ENCODE data around the gene BMPR2. TPM values are rescaled to one million over a fixed set of nuclear protein-coding genes. Genes with fewer than 3 reads are reported as not detected.

Gene BMPR2
- total RNA-seq, 1 experiment from 2014 or later: 28.1 TPM

DNA sequence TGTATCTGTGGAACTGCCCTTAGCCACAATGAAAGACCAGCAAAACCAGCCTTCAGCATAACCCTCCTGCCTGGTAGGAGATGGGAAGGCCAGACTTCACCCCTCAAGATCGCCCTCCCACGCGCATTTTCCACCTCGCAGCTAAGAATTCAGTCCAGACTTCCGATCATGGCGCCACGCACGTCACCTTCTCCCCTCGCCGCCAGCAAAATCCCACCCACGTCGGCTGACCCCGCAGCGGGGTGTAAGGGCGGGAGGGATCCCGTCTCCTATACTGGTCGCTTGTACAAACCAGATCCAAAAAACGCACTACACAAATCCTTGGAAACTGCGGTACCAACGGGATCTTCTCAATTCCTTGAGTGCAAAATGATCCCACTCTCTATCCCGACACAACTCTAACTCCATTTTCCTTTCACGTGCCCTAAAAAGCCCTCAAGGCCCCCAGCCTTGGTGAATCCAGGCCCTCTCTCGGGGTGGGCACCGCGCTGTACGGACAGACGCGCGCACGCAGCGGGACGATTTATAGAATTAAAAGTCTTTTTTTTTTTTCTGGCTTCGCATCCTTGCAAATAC lies 1.0 kb upstream of the BMPR2 start:
- Histone ChIP-seq H3K9me3 (no peaks in the 10 kb centered on the region), H3K36me3 (ENCODE audit: control insufficient read depth, insufficient read depth, low read length) (no peaks in the 10 kb centered on the region), H3K4me3 (ENCODE audit: low read depth, low read length) (peak overlapping the region; percentile 96), H3K4me1 (peaks cover 7% of the 10 kb centered on the region; the same call in 1 of the 2 replicates), H3K27me3 (replicated peaks; ENCODE audit: control insufficient read depth, insufficient read depth, low read length) (no peaks in the 10 kb centered on the region)
- Mint-ChIP-seq H3K4me1 (ENCODE audit: low read depth, unreplicated experiment) (peaks cover 11% of the 10 kb centered on the region), H3K27me3 (ENCODE audit: insufficient read depth, unreplicated experiment) (no peaks in the 10 kb centered on the region), H3K4me3 (ENCODE audit: unreplicated experiment) (peak overlapping the region; percentile 84), H3K36me3 (ENCODE audit: insufficient read depth, unreplicated experiment) (peaks cover 16% of the 10 kb centered on the region), H3K27ac (ENCODE audit: unreplicated experiment) (peak overlapping the region; percentile 89), H3K9me3 (ENCODE audit: unreplicated experiment) (no peaks in the 10 kb centered on the region)
- BruUV-seq (replicated peaks): no TSS peak
- TF ChIP-seq, protein P1, sequence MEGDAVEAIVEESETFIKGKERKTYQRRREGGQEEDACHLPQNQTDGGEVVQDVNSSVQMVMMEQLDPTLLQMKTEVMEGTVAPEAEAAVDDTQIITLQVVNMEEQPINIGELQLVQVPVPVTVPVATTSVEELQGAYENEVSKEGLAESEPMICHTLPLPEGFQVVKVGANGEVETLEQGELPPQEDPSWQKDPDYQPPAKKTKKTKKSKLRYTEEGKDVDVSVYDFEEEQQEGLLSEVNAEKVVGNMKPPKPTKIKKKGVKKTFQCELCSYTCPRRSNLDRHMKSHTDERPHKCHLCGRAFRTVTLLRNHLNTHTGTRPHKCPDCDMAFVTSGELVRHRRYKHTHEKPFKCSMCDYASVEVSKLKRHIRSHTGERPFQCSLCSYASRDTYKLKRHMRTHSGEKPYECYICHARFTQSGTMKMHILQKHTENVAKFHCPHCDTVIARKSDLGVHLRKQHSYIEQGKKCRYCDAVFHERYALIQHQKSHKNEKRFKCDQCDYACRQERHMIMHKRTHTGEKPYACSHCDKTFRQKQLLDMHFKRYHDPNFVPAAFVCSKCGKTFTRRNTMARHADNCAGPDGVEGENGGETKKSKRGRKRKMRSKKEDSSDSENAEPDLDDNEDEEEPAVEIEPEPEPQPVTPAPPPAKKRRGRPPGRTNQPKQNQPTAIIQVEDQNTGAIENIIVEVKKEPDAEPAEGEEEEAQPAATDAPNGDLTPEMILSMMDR (IDR thresholded peaks at IDR 0.05; ENCODE audit: insufficient read depth in 1 of 2, low read depth in 1 of 2, low read length in 1 of 2, severe bottlenecking in 1 of 2, unreplicated experiment in 1 of 2): no peak
- peak; percentile 56 to 61 for DNase-seq
- POLR2A ChIA-PET: interaction anchor here (0.6 kb wide), 1 partner anchor 14 kb away, joined by 3 read pairs; no protein-coding TSS in a partner anchor
- intact Hi-C loops (cut with micrococcal nuclease; ENCODE audit: unreplicated experiment): loop anchor here (1.0 to 5.0 kb wide), 4 partner anchors 13 to 117 kb away; partner anchors contain the start of gene NOP58
- CTCF ChIA-PET: no interaction called here

DNA sequence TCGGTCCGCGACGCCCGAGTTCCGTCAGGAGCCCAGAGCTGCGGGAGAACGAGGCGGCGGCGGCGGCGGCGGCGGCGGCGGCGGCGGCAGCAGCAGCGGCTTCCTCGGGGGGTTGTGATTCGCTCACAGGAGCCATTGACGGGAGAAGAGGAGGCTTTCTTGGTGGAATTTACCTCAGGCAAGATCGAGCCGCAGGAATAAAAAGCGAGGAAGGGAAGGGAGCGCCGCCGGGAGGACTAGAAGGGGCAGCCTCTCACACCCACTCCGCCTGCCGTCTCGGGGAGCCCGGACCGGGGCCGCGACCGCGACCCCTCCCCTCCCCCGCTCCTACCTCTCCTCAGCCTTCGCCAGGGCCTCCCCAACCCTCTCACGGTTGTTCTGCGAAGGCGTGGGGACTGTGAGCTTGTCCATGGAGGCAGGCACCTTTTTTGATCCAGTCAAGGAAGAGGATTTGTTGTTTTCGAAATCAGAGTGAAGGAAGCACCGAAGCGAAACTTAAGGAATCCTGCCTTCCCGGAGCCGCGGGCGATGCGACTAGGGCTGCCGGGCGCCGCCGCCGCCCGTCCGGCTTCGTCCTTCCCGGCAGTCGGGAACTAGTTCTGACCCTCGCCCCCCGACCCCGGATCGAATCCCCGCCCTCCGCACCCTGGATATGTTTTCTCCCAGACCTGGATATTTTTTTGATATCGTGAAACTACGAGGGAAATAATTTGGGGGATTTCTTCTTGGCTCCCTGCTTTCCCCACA lies 506 bp downstream of the BMPR2 start:
- Histone ChIP-seq H3K4me1 (peaks cover 14% of the 10 kb centered on the region; the same call in 1 of the 2 replicates), H3K4me3 (ENCODE audit: low read depth, low read length) (peak overlapping the region; percentile 96), H3K9me3 (no peaks in the 10 kb centered on the region), H3K27me3 (replicated peaks; ENCODE audit: control insufficient read depth, insufficient read depth, low read length) (no peaks in the 10 kb centered on the region), H3K36me3 (ENCODE audit: control insufficient read depth, insufficient read depth, low read length) (no peaks in the 10 kb centered on the region)
- Mint-ChIP-seq H3K4me1 (ENCODE audit: low read depth, unreplicated experiment) (peaks cover 16% of the 10 kb centered on the region), H3K27me3 (ENCODE audit: insufficient read depth, unreplicated experiment) (no peaks in the 10 kb centered on the region), H3K4me3 (ENCODE audit: unreplicated experiment) (peak overlapping the region; percentile 84), H3K9me3 (ENCODE audit: unreplicated experiment) (no peaks in the 10 kb centered on the region), H3K36me3 (ENCODE audit: insufficient read depth, unreplicated experiment) (peaks cover 23% of the 10 kb centered on the region), H3K27ac (ENCODE audit: unreplicated experiment) (peak overlapping the region; percentile 89)
- ChIA-PET POLR2A (interaction anchor here (0.6 kb wide), 1 partner anchor 77 kb away, joined by 4 read pairs; no protein-coding TSS in a partner anchor), CTCF (no interaction called here)
- intact Hi-C loops (cut with micrococcal nuclease; ENCODE audit: unreplicated experiment): loop anchor here (1.0 to 5.0 kb wide), 4 partner anchors 42 to 116 kb away; partner anchors contain the start of gene NOP58
- DNase-seq: peak; percentile 59 to 65
- BruUV-seq (replicated peaks): TSS peak; percentile 48
- TF ChIP-seq, protein P1 (IDR thresholded peaks at IDR 0.05; ENCODE audit: insufficient read depth in 1 of 2, low read depth in 1 of 2, low read length in 1 of 2, severe bottlenecking in 1 of 2, unreplicated experiment in 1 of 2): no peak

DNA sequence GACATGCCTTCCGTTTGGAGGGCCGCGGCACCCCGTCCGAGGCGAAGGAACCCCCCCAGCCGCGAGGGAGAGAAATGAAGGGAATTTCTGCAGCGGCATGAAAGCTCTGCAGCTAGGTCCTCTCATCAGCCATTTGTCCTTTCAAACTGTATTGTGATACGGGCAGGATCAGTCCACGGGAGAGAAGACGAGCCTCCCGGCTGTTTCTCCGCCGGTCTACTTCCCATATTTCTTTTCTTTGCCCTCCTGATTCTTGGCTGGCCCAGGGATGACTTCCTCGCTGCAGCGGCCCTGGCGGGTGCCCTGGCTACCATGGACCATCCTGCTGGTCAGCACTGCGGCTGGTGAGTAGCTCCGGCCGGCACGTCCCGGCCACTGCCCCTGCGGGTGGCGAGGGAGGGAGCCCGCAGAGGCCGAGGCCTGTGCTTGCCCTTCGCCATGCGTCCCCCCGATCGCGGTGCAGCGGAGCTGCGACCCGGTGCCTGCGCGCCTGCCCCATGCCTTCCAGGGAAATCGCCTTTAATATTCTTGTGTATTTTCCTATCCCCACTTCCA lies 1.2 kb downstream of the BMPR2 start:
- DNase-seq: peak; percentile 44 to 52
- Histone ChIP-seq H3K4me3 (ENCODE audit: low read depth, low read length) (peak overlapping the region; percentile 96), H3K9me3 (no peaks in the 10 kb centered on the region), H3K36me3 (ENCODE audit: control insufficient read depth, insufficient read depth, low read length) (no peaks in the 10 kb centered on the region), H3K4me1 (peaks cover 14% of the 10 kb centered on the region; the same call in 1 of the 2 replicates), H3K27me3 (replicated peaks; ENCODE audit: control insufficient read depth, insufficient read depth, low read length) (no peaks in the 10 kb centered on the region)
- no TSS peak for BruUV-seq (replicated peaks)
- CTCF ChIA-PET: no interaction called here
- Mint-ChIP-seq H3K27me3 (ENCODE audit: insufficient read depth, unreplicated experiment) (no peaks in the 10 kb centered on the region), H3K27ac (ENCODE audit: unreplicated experiment) (peak overlapping the region; percentile 89), H3K4me1 (ENCODE audit: low read depth, unreplicated experiment) (peaks cover 17% of the 10 kb centered on the region), H3K36me3 (ENCODE audit: insufficient read depth, unreplicated experiment) (peaks cover 25% of the 10 kb centered on the region), H3K9me3 (ENCODE audit: unreplicated experiment) (no peaks in the 10 kb centered on the region), H3K4me3 (ENCODE audit: unreplicated experiment) (peak overlapping the region; percentile 84)
- TF ChIP-seq, protein P1 (IDR thresholded peaks at IDR 0.05; ENCODE audit: insufficient read depth in 1 of 2, low read depth in 1 of 2, low read length in 1 of 2, severe bottlenecking in 1 of 2, unreplicated experiment in 1 of 2): no peak
- intact Hi-C loops (cut with micrococcal nuclease; ENCODE audit: unreplicated experiment): loop anchor here (5.0 kb wide), 3 partner anchors 70 to 115 kb away; partner anchors contain the start of gene NOP58
- POLR2A ChIA-PET: interaction anchor here (0.5 to 0.6 kb wide), 2 partner anchors 107 to 175 kb away, joined by 4 to 6 read pairs; no protein-coding TSS in a partner anchor
